ENCODE measurements around the gene TRNAU1AP. TPM values are rescaled to one million over a fixed set of nuclear protein-coding genes. Genes with fewer than 3 reads are reported as not detected.
"Not testable (repeated sequence)": the region's sequence is repeated elsewhere in the genome, so short reads cannot be mapped to it uniquely, and the experiment has no call there.

The TRNAU1AP gene
- total and polyA plus RNA-seq, 2 of the 13 experiments (the other 11 are each of a cell fraction or from before 2014, with no cell fraction given) = 29.0 to 42.9 TPM

- peak; percentile 84 for TF ChIP-seq HNF1B (CRISPR knock-in tag; IDR thresholded peaks at IDR 0.05)
- not testable (repeated sequence) for TF ChIP-seq CREB1, LCORL (IDR thresholded peaks at IDR 0.05)
- TF ChIP-seq CREB1 (CRISPR knock-in tag; IDR thresholded peaks at IDR 0.05) = peak; percentile 71
- TF ChIP-seq MIXL1 (CRISPR knock-in tag; IDR thresholded peaks at IDR 0.05) = peak; percentile 65; the same call in 1 of the 2 replicates
- TF ChIP-seq, protein P1, sequence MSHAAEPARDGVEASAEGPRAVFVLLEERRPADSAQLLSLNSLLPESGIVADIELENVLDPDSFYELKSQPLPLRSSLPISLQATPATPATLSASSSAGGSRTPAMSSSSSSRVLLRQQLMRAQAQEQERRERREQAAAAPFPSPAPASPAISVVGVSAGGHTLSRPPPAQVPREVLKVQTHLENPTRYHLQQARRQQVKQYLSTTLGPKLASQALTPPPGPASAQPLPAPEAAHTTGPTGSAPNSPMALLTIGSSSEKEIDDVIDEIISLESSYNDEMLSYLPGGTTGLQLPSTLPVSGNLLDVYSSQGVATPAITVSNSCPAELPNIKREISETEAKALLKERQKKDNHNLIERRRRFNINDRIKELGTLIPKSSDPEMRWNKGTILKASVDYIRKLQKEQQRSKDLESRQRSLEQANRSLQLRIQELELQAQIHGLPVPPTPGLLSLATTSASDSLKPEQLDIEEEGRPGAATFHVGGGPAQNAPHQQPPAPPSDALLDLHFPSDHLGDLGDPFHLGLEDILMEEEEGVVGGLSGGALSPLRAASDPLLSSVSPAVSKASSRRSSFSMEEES (CRISPR knock-in tag; IDR thresholded peaks at IDR 0.05) = peak; percentile 31; the same call in 1 of the 2 replicates
- peak; percentile 77; the same call in 1 of the 2 replicates for TF ChIP-seq SOX5 (CRISPR knock-in tag; IDR thresholded peaks at IDR 0.05; ENCODE audit: borderline replicate concordance)
- TF ChIP-seq CEBPG (CRISPR knock-in tag; IDR thresholded peaks at IDR 0.05) = peak; percentile 82
- TF ChIP-seq POLR2A (IDR thresholded peaks at IDR 0.05; ENCODE audit: insufficient read depth in 1 of 2, low read depth in 2 of 2, low read length in 2 of 2) = 0 out of 4 replicates have a peak, but pooled peaks of 1 of the 2 experiments have one; percentile 28
- TF ChIP-seq FOXA3 (CRISPR knock-in tag; IDR thresholded peaks at IDR 0.05) = peak; percentile 11; the same call in 1 of the 2 replicates
- TF ChIP-seq SAP130 (CRISPR knock-in tag; IDR thresholded peaks at IDR 0.05; ENCODE audit: low read depth) = peak; percentile 78
- TF ChIP-seq LCORL (CRISPR knock-in tag; IDR thresholded peaks at IDR 0.05) = peak; percentile 80
- 0 out of 2 replicates have a peak, but pooled peaks have one; percentile 31 for TF ChIP-seq ZSCAN29 (CRISPR knock-in tag; conservative IDR thresholded peaks at IDR 0.05)
- peak; percentile 96 for TF ChIP-seq ZNF432 (CRISPR knock-in tag; IDR thresholded peaks at IDR 0.05; ENCODE audit: borderline replicate concordance)
- TF ChIP-seq RARA (CRISPR knock-in tag; IDR thresholded peaks at IDR 0.05) = peak; percentile 63
- TF ChIP-seq ZNF609 (CRISPR knock-in tag; IDR thresholded peaks at IDR 0.05; ENCODE audit: borderline replicate concordance) = peak; percentile 58; the same call in 1 of the 2 replicates
- TF ChIP-seq HMG20A (CRISPR knock-in tag; IDR thresholded peaks at IDR 0.05; ENCODE audit: borderline replicate concordance) = peak; percentile 14; the same call in 1 of the 2 replicates
- peak; percentile 84 for TF ChIP-seq ZFX (CRISPR knock-in tag; IDR thresholded peaks at IDR 0.05; ENCODE audit: low read depth)
- peak; percentile 53; the same call in 1 of the 2 replicates for TF ChIP-seq ELF3 (CRISPR knock-in tag; IDR thresholded peaks at IDR 0.05)
- 0 out of 2 replicates have a peak, but pooled peaks have one; percentile 18 for TF ChIP-seq ZNF556 (CRISPR knock-in tag; IDR thresholded peaks at IDR 0.05; ENCODE audit: borderline replicate concordance)
- 0 out of 2 replicates have a peak, but pooled peaks have one; percentile 34 for TF ChIP-seq IKZF5 (CRISPR knock-in tag; IDR thresholded peaks at IDR 0.05)
- TF ChIP-seq GFI1 (CRISPR knock-in tag; IDR thresholded peaks at IDR 0.05; ENCODE audit: borderline replicate concordance) = 0 out of 2 replicates have a peak, but pooled peaks have one; percentile 66
Measured at GRCh38 chr1:28586585-28587391, 33.9 kb downstream of the TRNAU1AP start (continued).
